Caco-2 (cell line): ENCODE data around the gene ZIC4. TPM values are rescaled to one million over a fixed set of nuclear protein-coding genes. Genes with fewer than 3 reads are reported as not detected.

Source experiments
- BruUV-seq: library from RNA; stranded (reverse); fragments of 400-500 nt; replicated peaks from 2 replicates; lab custom pipeline; 2021; lab: Mats Ljungman, UMichigan
- CTCF ChIA-PET: fragments of 300-600 bp; sonication (Branson Sonifier 250); formaldehyde crosslinking; loops from one replicate; lab custom pipeline; 2022; ENCODE audit warnings: antibody characterized with exemption; lab: Charles Lee
- POLR2A ChIA-PET: fragments of 300-600 bp; sonication (Branson Sonifier 250); formaldehyde crosslinking; loops from one replicate; lab custom pipeline; 2022; ENCODE audit warnings: antibody characterized with exemption; lab: Charles Lee
- DNase-seq, 2 experiments: peaks; one replicate each; pipeline versions ENCODE4 v3.0.0 to v3.0.0-alpha.2; 2020 to 2022
- H3K27me3 ChIP-seq: replicated peaks from 2 replicates; pipeline ENCODE4 v1.6.0; 2011; ENCODE audit warnings: low read length; ENCODE audit not compliant: control insufficient read depth, insufficient read depth
- H3K36me3 ChIP-seq: 2 replicates; pipeline ENCODE4 v1.5.1; 2011; ENCODE audit warnings: low read length; ENCODE audit not compliant: control insufficient read depth, insufficient read depth
- H3K4me1 ChIP-seq: fragments of 250-450 bp; sonication (Bioruptor Pico); 2 replicates; pipeline ENCODE4 v1.5.1; 2020; ENCODE audit warnings: mild to moderate bottlenecking
- H3K4me3 ChIP-seq: 2 replicates; pipeline ENCODE4 v1.5.1; 2011; ENCODE audit warnings: low read depth, mild to moderate bottlenecking, control low read depth, low read length
- H3K9me3 ChIP-seq: fragments of 250-450 bp; sonication (Bioruptor Pico); 2 replicates; pipeline ENCODE4 v1.5.1; 2020; ENCODE audit warnings: mild to moderate bottlenecking, moderate library complexity
- H3K27ac Mint-ChIP-seq: one replicate; pipeline ENCODE4 v1.8.0; 2022; ENCODE audit warnings: mixed read lengths; ENCODE audit not compliant: unreplicated experiment
- H3K27me3 Mint-ChIP-seq: one replicate; pipeline ENCODE4 v1.8.0; 2022; ENCODE audit warnings: mixed read lengths; ENCODE audit not compliant: insufficient read depth, unreplicated experiment
- H3K36me3 Mint-ChIP-seq: one replicate; pipeline ENCODE4 v1.8.0; 2022; ENCODE audit warnings: mild to moderate bottlenecking, mixed read lengths; ENCODE audit not compliant: insufficient read depth, unreplicated experiment
- H3K4me1 Mint-ChIP-seq: one replicate; pipeline ENCODE4 v1.8.0; 2022; ENCODE audit warnings: low read depth, mixed read lengths; ENCODE audit not compliant: unreplicated experiment
- H3K4me3 Mint-ChIP-seq: one replicate; pipeline ENCODE4 v1.8.0; 2022; ENCODE audit warnings: mild to moderate bottlenecking, moderate library complexity, mixed read lengths; ENCODE audit not compliant: unreplicated experiment
- H3K9me3 Mint-ChIP-seq: one replicate; pipeline ENCODE4 v1.8.0; 2022; ENCODE audit warnings: mixed read lengths; ENCODE audit not compliant: unreplicated experiment
- CTCF ChIP-seq, 2 experiments: fragments of 200-600 bp in 1 of 2; IDR thresholded peaks; 1 replicate in 1 of 2; 2 replicates in 1 of 2; pipeline versions ENCODE4 v1.5.1 to v1.8.0; 2011 to 2022; ENCODE audit warnings: antibody characterized with exemption in 1 of 2, control low read depth in 1 of 2, inconsistent platforms in 1 of 2, low read depth in 1 of 2, low read length in 1 of 2, mild to moderate bottlenecking in 1 of 2, moderate library complexity in 1 of 2; ENCODE audit not compliant: insufficient read depth in 1 of 2, severe bottlenecking in 1 of 2, unreplicated experiment in 1 of 2
- intact Hi-C: fragments of 100-400 bp; cut with micrococcal nuclease; formaldehyde crosslinking; loops from one replicate; pipeline ENCODE4 v1.10.0; 2022; ENCODE audit not compliant: unreplicated experiment
- total RNA-seq: library from RNA; stranded (reverse); gene quantifications from 2 replicates; pipeline ENCODE4 v1.2.3, GENCODE V29; 2022

Gene ZIC4
- total RNA-seq, 1 experiment from 2014 or later, result not detected

GRCh38 chr3:147403511-147403910 lies 2.8 kb downstream of the ZIC4 start:
- POLR2A ChIA-PET, result no interaction called here
- peaks cover 7% of the 10 kb centered on the region for H3K4me1 Mint-ChIP-seq

GRCh38 chr3:147402159-147402558 lies 4.2 kb downstream of the ZIC4 start:
- no peaks in the 10 kb centered on the region for H3K36me3 Mint-ChIP-seq
- POLR2A ChIA-PET, result no interaction called here
- no peak for TF ChIP-seq CTCF (IDR thresholded peaks at IDR 0.05; ENCODE audit: insufficient read depth in 1 of 2, low read depth in 1 of 2, low read length in 1 of 2, severe bottlenecking in 1 of 2, unreplicated experiment in 1 of 2)
- Histone ChIP-seq H3K9me3 (no peaks in the 10 kb centered on the region), H3K27me3 (no peaks in the 10 kb centered on the region), H3K4me3 (no peak overlapping the region), H3K36me3 (no peaks in the 10 kb centered on the region), H3K4me1 (no peaks in the 10 kb centered on the region)
- CTCF ChIA-PET, result no interaction called here
- H3K9me3 Mint-ChIP-seq, result no peaks in the 10 kb centered on the region
- H3K27me3 Mint-ChIP-seq, result no peaks in the 10 kb centered on the region
- H3K4me1 Mint-ChIP-seq, result no peaks in the 10 kb centered on the region
- intact Hi-C loops, result no loop called here
- no peak overlapping the region for H3K4me3 Mint-ChIP-seq
- BruUV-seq, result no TSS peak
- DNase-seq, result no peak
- no peak overlapping the region for H3K27ac Mint-ChIP-seq

More at GRCh38 chr3:147403511-147403910, 2.8 kb downstream of the ZIC4 start:
- DNase-seq, result no peak
- peaks cover 5% of the 10 kb centered on the region for H3K27me3 Mint-ChIP-seq
- no TSS peak for BruUV-seq
- no peaks in the 10 kb centered on the region for H3K4me1 ChIP-seq
- H3K4me3 Mint-ChIP-seq, result no peak overlapping the region
- intact Hi-C loops, result no loop called here
- peaks cover under 1% of the 10 kb centered on the region for H3K36me3 Mint-ChIP-seq
- no peaks in the 10 kb centered on the region for H3K27me3 ChIP-seq
- no peaks in the 10 kb centered on the region for H3K36me3 ChIP-seq
- TF ChIP-seq CTCF (IDR thresholded peaks at IDR 0.05; ENCODE audit: insufficient read depth in 1 of 2, low read depth in 1 of 2, low read length in 1 of 2, severe bottlenecking in 1 of 2, unreplicated experiment in 1 of 2), result no peak
- H3K9me3 ChIP-seq, result no peaks in the 10 kb centered on the region
- no peak overlapping the region for H3K4me3 ChIP-seq
- peaks cover 2% of the 10 kb centered on the region for H3K9me3 Mint-ChIP-seq
- H3K27ac Mint-ChIP-seq, result no peak overlapping the region
- CTCF ChIA-PET, result no interaction called here

- DNase-seq, result no peak
- Mint-ChIP-seq H3K27me3 (no peaks in the 10 kb centered on the region), H3K36me3 (no peaks in the 10 kb centered on the region), H3K27ac (no peak overlapping the region), H3K4me1 (no peaks in the 10 kb centered on the region), H3K4me3 (no peak overlapping the region), H3K9me3 (no peaks in the 10 kb centered on the region)
- Histone ChIP-seq H3K4me3 (no peak overlapping the region), H3K36me3 (no peaks in the 10 kb centered on the region), H3K9me3 (no peaks in the 10 kb centered on the region), H3K4me1 (no peaks in the 10 kb centered on the region), H3K27me3 (no peaks in the 10 kb centered on the region)
- TF ChIP-seq CTCF (IDR thresholded peaks at IDR 0.05; ENCODE audit: insufficient read depth in 1 of 2, low read depth in 1 of 2, low read length in 1 of 2, severe bottlenecking in 1 of 2, unreplicated experiment in 1 of 2), result no peak
- ChIA-PET POLR2A (no interaction called here), CTCF (no interaction called here)
- BruUV-seq, result no TSS peak
- intact Hi-C loops, result no loop called here
Measured at GRCh38 chr3:147401421-147401820, 4.9 kb downstream of the ZIC4 start.
